Activated T-cell treated with anti-CD3 and anti-CD28 coated beads for 24 hours (primary cell): ENCODE data around the gene MBNL1.

Source experiments
- DNase-seq: peaks from one replicate; pipeline ENCODE4 v3.0.0-alpha.2; 2020; ENCODE audit warnings: low read depth

Gene MBNL1

GRCh38 chr3:152298393-152299248 is 29.9 kb downstream of the MBNL1 start:
- DNase-seq, result peak; percentile 61

GRCh38 chr3:152299249-152299976 is 30.7 kb downstream of the MBNL1 start:
- no peak for DNase-seq

- no peak for DNase-seq
Observed at GRCh38 chr3:152300029-152300731, 31.5 kb downstream of the MBNL1 start.

DNA sequence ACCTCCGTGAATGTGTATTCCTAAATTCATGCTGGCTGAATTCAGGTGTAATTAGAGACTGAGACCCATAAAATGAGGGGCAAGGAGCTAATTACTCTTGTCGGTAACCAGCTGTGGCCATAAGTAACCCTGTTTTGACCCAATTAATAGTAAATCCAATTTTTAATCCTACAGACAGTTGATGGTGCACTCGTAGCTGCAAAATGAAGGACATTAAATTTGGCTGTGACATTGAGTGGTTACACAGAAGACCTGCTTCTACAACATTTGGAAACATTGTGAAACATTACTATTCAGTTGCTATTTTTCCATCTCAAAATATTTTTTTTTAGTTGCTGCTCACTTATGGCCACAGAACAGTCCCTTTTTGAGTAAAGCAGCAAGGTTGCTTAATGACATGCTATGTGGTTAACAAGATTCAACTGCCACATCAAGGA is 33.0 kb downstream of the MBNL1 start:
- no peak for DNase-seq

DNA sequence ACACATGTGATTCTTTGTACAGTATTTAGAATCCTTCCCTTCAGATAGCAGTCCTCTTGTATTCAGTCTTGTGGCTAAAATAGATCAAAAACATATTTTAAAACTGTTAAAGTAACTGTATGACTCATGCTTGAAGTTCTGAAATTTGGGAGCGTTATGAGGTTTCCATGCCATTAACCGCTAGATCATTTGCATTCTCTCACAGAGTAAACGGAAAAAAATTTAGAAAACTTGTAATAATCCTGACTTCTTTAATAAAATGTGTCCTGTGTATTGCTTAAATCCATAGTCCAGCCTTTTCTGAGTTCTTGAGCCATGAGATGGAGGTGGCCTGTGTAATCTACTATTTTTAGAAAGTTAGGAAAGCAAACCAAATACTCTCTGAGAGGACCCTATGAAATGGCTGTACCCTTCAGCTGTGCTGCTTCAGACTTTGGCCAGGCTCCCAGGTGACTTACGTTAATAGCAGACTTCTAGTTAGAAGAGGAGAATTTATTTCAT is 33.8 kb downstream of the MBNL1 start:
- DNase-seq, result no peak

DNA sequence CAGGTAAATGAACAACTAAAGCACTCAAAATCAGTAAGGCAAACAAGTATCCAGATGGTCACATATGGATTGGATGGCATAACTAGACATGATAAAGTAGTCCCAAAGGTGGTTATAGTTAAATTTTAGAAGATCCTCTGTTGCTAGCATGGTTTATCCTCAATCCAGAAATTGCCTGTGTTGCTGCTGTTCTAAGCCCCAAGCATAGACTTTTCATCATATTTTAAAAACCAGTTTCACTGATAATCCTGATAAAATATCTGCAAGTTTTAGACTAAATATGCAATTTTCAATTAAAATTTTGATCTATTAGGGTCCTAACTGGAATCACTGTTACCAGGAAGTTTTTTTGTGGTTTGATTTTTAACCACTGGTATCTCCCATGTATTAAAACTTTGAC is 35.4 kb downstream of the MBNL1 start:
- DNase-seq, result no peak

DNA sequence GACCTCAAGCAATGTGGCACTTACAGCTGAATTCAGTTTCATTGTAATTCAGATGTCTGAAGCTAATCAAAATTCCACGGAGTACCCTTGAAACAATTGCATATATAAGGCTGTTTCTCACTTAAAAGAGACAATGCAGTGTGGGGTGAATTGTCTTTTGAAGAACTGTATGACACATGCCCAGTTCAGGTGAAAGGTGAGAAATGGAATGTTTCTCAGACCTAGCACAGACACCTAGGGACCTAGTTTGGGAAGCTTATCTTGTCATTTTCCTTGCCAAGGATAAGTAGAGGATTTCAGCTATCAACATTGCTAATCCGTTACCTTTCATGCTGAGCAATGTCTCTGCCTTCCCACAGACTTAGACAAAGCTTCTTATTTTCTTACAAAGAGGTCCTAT is 36.3 kb downstream of the MBNL1 start:
- DNase-seq, result no peak

- DNase-seq, result no peak
Observed at GRCh38 chr3:152307829-152308474, 39.2 kb downstream of the MBNL1 start.

DNA sequence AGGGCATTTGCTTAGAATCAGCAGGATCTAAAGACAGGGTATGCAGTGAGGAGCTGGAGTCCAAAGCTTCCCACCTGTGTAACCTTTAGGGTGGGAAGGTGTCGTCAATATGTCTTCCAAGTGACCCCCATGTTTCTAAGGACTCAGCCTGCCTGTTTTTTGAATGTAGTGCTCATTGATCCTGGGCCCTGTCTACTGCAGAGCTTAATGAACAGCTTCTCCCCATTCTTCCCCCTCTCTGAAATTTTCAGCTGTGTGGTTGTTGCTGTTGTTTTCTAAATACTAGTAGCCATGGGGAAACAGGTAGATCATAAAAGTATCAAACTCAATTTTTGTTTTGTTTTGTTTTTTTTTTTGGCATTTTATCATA is 39.7 kb downstream of the MBNL1 start:
- DNase-seq, result no peak

DNA sequence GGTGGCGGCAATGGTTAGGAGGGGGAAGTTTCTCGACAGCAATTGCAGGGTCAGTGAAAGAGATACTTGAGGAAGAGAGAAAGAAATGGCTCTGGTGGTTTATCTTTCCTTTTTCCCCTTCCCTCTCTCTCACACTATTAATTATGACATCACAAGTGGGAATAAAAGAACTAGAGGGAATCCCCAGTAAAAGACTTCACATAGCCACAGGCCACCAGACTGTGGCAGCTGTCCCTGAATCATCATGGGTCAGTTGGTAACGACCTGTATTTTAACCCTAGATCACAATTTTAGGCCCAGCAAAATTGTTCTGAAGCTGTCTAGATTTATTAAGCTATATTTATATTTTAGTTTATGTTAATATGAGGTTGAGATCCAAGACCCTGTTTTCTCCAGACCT is 40.3 kb downstream of the MBNL1 start:
- DNase-seq, result no peak

DNA sequence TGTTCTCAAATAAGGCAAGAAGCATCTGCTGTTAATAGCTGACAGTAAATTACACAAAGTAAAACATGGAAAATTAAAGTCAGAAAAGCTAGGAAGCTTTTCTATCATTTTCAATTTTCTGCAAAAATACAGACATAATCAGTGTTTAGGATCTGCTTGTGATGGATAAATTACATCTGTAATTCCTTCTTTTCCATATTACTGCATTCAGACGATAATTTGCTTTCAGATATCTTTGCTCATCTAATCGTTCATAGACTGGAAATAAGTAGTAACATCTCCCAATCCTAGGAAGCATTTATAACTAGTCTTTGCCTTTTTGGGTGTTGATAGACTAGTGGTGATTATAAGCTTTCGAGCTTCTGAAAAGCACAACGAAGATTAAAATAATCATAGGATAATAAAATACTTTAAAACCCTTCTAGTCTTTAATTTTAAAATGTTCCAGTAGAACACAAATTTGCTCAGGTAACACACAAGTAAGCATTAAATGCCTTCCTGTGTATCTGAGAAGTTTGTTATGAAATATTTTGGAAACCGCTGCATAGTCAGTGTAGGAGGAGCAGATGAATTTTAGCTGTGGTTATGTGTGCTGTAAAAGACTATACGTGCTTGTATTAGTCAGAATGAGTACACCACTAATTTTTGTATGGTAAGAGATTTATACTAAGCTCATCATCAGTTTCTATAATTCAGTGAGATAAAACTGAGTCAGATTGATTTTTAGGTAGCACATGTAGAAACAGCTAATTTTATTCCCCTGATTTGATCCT is 41.0 kb downstream of the MBNL1 start:
- no peak for DNase-seq

- no peak for DNase-seq
Observed at GRCh38 chr3:152313430-152313829, 44.7 kb downstream of the MBNL1 start.

- DNase-seq, result no peak
Observed at GRCh38 chr3:152313914-152314313, 45.2 kb downstream of the MBNL1 start.

DNA sequence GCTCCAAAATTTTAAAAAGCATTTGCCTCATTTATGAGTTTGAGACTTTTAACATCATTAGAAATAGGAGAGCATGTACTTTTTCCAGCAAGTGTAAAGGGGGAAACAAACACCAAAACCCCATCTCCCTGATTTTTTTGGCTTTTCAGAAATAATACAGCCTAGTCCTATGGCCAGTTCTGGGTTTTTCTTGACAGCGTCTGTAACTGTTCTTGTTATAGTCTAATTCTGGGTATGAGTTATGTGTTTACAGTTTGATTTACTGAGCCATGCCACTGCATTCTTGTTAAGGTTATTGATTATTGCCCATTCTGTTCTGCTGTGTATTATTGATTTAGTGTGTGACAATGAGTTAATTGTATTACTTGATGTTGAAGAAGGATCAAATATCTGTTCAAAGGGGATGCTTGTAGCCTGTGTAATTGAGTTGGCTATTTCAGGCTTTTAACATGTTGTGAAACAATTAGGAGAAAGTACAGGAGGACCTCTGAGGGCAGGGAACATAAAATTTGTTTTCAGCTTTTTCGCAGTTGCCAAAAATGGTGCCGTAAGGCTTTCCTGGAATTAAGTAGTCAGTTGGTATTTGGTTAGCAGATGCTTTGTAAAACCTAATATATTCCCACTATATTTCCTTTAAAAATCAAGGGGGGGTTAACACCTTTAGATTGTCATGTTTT is 46.1 kb downstream of the MBNL1 start:
- DNase-seq, result no peak

- DNase-seq, result no peak
Observed at GRCh38 chr3:152315623-152316022, 46.9 kb downstream of the MBNL1 start.

- DNase-seq, result no peak
Observed at GRCh38 chr3:152316318-152316717, 47.6 kb downstream of the MBNL1 start.

- DNase-seq, result no peak
Observed at GRCh38 chr3:152317184-152317583, 48.5 kb downstream of the MBNL1 start.

DNA sequence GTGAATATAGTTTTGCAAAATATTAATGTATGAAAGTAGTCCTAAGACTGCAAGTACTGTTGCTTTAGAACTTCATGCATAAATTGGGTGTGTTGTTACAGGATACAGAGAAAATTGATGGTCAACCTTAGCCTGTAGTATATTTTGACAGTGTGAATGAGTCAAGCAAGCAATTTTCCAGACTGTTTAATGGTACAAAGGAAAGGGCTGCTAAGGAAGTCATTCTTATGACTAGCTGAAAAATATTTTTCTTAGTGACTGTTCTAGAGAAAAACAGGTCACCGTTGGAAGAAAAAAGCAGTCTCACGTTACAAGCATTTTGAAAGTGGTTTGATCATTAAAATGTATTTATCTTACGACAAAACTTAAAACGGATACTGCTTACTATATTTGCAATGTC is 49.2 kb downstream of the MBNL1 start:
- no peak for DNase-seq

DNA sequence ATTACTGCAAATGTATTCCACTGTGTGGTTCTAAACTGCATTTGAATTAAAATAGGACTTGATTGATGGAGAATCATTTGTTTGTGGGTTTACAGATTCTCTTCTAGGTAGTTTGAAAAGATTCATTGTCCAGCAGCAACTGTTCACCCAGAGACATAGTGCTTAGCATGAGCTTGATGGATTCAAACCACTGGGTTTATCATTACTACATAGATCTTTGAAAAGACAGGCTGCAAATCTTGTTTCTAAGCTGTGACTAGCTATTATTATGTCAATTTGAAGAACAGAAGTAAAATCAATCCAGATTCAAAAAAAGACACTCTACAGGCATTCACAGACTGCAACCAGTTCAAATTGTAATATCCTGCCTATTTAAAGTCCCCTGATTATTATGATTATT is 49.8 kb downstream of the MBNL1 start:
- no peak for DNase-seq

DNA sequence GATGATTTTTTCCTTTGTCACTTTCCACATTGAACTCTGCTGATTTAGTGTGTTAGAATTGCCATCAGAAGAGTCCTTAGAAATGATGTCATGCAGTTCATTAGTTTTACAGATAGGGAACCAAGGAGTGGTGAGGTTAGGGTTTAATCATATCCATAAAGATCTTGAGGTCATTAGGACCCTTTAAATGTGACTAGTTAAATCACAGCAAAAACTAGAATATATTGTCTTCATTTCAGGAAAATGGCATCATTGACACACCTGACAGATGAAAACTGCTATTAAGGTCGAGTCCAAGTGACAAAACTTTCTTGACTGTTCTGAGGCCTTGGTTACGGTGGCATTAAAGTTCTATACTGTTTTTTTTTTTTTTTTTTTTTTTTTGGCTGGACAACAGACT is 50.5 kb downstream of the MBNL1 start:
- DNase-seq, result no peak
